EH (cell line): Measurements from ENCODE around the gene RIPOR3.

Source experiments
- DNase-seq: peaks from one replicate; pipeline ENCODE4 v3.0.0-alpha.2; 2015; ENCODE audit warnings: low read depth

The RIPOR3 gene

DNA sequence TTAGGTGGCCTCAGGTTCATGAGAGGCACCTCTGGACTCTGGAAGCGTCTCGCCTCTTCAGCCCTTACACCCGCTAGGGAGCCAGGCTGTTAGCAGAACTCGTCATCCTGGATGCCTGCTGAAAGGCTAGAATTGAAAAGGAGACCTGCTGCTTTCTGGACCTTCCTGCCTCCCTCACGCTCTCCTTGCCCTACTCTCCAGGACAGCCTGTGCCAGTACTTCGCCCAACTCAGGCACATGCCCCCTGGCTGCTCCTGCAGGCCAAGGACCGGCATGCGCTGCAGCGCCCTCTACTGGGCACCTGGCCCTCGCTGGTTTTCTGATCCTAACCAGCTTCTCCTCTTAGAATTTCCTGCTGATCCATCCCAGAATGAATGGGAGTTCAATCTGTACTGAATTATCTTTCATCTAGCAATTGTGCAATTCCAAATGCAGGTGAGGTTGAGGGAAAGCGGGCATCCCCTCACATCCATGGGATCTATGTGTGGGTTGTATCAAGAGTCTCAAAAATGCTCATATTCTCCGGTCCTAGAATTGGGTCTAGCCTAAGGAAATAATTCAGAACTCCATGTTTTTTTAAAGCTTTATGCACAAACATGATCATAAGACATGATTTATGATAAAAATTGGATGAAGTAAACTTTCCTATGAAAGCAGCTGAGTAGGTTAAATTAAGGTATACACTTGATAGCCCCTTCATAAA is 103.2 kb downstream of the RIPOR3 start:
- peak; percentile 63 for DNase-seq

DNA sequence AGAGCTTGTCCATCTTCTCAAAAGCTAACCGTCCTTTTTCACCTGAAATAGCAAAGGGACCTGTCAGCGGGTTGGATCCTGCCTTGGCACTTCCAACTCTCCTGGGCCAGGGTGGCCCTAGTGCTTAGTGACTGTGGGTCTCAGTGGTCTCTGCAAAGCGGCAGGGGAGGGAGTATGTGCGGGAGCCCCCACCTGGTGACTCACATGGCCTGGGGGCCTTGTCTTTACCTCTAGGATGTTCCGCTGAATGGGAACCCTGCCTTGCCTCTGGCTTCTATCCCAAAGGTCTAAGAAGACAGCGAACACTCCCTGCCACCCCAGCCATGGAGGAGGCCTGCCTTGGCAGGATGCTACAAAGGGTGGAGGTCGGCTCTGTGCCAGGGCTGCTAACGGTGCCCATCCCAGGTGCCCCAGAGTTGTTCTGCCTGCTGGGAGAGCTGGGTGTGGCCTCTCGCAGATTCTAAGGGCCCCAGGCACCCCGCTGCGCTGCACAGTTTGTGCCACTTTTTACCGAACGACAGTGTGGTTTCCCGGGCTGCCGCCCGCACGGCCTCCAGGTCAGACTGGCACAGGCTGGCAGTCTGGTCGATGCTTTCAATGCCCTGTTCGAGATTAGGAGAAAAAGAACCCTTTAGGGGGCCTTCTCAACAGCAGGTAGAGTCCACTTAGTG is 103.9 kb downstream of the RIPOR3 start:
- DNase-seq: no peak

DNA sequence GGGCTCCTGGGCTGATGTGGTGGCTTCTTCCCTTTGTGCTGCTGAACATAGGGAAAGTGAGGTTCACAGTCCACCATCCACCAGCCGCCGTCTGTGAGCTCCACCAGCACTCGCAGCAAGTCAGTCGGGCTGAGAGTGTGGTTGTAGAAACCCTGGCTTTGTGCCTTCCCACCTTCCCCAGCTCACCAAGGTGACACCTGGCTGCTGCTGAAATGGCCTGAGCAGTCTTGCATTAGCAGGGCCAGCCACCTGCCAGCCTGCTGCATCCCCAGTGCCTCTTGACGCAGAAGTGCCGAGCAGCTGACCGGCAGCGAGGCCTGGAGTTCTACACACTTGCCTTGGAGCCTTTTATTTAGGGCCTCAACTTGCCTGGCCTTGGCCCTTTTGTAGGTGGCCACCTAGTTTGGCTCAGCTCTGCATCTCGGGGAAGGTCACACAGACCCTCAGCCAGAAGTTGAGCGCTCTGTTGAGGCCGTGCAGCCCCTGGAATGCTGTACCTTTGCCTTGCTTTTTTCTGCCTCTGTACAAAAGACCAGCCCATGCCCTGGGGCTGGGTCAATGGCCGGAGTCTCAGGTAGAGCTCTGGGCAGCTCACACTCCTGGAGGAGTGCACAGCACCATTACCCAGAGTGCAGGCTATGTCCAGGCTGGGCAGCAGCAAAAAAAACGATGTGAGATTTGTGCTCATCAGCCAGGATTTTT is 104.7 kb downstream of the RIPOR3 start:
- no peak for DNase-seq

DNA sequence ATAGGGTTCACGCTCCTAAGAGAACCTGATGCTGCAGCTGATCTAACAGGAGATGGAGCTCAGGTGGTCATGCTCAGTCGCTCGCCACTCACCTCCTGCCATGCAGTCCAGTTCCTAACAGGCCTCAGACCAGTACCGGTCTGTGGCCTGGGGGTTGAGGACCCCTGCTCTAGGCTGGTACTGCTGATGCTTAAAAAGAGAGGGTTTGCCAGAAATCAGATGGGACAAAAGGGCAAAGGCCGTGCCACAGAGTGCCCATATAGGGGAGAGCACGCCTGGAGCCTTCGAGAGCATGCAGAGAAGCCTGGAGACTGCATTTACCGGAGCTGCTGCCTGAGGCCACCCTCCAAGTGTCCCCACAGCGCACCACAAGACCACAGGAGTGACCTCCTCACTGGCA is 105.7 kb downstream of the RIPOR3 start:
- no peak for DNase-seq

DNA sequence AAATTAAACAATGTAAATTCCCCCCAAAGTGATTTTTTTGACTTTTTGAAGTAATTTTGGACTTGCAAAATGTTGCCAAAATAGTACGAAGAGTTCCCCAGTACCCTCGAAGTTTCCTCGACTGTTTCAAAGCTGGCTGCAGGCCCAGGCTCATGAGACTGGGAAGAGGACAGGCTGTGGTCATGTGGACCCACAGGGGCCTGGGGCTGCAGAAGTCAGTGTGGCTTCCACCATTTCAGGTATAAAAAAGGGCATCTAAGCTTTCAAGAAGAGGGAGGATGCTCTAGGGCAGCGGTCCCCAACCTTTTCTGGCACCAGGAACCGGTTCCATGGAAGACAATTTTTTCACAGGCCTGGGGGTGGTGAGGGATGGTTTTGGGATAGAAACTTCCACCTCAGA is 106.1 kb downstream of the RIPOR3 start:
- no peak for DNase-seq

DNA sequence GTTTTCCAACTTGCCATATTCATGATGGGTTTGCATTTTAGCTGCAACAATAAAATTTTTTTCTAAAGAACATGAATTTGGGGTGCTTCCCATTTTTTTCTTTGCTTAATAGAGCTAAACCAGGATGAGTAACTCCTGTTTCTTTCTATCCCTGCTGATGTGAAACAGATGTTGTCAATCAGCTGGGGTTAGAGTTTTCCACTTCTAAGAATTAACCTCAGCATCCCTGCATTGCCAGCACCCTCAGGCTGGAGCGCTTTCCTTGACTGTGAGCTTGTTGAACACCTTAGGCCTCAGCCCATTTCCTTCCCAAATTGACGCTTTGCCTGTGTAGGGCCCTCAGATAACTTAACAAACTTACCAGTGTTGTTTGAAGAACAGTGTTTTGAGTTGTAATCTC is 106.7 kb downstream of the RIPOR3 start:
- DNase-seq: no peak

DNA sequence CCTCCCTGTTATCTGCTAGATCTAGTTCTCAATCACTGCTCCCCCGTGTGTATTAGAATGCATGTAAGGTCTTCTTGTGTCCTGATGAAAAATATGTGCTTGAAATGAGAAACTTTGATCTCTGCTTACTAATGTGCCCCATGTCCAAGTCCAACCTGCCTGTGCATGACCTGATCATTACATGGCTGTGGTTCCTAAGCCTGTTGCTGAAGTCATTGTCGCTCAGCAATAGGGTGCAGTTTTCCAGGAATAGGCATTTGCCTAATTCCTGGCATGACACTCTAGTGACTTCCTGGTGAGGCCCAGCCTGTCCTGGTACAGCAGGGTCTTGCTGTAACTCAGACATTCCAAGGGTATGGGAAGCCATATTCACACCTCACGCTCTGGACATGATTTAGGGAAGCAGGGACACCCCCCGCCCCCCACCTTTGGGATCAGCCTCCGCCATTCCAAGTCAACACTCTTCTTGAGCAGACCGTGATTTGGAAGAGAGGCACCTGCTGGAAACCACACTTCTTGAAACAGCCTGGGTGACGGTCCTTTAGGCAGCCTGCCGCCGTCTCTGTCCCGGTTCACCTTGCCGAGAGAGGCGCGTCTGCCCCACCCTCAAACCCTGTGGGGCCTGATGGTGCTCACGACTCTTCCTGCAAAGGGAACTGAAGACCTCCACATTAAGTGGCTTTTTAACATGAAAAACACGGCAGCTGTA is 107.7 kb downstream of the RIPOR3 start:
- no peak for DNase-seq

DNA sequence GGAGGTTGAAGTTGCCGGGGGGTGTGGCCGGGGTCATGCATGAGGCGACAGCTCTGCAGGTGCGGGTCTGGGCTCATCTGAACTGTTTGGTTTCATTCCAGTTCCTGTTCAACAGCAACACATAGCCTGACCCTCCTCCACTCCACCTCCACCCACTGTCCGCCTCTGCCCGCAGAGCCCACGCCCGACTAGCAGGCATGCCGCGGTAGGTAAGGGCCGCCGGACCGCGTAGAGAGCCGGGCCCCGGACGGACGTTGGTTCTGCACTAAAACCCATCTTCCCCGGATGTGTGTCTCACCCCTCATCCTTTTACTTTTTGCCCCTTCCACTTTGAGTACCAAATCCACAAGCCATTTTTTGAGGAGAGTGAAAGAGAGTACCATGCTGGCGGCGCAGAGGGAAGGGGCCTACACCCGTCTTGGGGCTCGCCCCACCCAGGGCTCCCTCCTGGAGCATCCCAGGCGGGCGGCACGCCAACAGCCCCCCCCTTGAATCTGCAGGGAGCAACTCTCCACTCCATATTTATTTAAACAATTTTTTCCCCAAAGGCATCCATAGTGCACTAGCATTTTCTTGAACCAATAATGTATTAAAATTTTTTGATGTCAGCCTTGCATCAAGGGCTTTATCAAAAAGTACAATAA is 108.6 kb downstream of the RIPOR3 start:
- DNase-seq: no peak

DNA sequence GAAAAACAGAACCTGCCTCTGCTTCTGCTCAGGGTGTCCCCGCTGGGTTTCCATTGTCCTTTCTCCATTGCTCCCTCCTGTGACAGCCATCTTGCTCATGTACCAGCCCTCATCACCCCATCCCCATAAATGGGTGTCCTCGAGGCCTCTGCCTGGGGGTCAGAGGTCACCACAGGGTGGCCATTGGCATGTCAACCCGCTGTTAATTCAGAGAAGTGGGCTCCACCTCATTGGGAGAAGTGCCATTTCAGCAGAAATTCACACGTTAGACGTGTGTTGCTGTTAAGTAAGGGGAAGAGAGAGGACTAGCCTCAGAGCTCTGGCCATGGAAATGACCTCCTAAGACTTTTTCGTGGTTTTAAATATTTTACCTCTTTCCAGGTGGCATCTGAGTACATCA is 109.2 kb downstream of the RIPOR3 start:
- no peak for DNase-seq

DNA sequence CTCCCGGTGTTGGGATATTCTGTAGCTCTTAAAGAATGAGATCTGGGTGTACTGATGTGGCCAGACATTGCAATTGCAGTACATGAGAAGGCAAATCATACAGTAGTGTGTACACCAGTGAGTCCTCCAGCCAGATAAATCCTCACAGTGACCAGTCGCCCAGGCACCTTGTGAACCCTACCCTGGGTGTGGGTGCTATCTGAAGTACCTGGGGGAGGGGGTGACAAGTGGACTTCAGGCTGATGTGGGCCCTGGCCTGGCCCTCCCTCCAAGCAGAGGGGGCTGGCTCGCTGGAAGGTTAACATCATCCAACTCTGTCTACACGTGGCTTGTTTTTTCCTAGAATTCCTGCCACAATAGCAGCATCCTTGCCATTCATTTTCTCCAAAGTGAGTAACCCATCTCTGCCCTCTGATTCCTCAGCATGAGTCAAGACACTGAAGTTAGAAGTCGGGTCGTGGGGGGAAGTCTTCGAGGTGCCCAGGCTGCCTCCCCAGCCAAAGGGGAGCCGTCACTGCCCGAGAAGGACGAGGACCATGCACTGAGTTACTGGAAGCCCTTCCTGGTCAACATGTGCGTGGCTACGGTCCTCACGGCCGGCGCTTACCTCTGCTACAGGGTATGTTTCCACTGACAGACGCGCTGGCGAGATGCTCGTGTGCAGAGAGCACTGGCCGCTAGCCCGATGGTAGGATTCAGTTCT is 110.3 kb downstream of the RIPOR3 start:
- no peak for DNase-seq

DNA sequence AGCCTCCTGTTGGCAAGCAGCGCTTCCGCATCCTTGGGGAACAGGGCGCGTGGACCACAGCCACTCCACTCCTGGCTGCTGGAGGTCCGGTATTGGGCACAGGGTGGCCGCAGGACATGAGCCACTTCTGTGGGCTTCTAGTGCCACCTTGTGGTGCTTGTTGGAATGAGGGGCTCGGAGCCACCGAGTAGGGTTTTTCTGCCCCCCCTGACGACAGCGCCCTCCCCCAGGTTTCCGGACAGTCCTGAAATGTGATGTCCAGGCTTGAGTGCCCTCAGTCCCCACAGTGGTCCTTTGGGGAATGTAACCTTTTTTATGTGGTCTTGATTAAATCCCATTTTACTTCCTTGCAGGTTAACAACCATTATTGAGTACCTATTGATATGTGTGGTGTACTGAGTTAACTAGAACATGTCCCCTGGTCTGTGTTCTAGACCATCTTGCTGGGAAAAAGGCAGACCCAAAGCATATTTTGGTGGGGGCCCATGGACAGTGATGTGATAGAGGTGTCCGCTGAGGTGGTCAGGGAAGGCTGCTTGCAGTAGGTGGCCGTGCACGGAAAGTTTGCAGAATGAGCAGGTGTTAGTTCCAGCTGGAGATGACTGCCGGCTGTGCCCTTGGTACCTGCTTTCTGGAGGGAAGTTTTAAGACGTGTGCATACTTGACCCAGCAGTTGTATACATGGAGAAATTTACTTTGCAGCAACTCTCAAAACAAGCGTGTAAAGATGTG is 111.2 kb downstream of the RIPOR3 start:
- DNase-seq: peak; percentile 65

DNA sequence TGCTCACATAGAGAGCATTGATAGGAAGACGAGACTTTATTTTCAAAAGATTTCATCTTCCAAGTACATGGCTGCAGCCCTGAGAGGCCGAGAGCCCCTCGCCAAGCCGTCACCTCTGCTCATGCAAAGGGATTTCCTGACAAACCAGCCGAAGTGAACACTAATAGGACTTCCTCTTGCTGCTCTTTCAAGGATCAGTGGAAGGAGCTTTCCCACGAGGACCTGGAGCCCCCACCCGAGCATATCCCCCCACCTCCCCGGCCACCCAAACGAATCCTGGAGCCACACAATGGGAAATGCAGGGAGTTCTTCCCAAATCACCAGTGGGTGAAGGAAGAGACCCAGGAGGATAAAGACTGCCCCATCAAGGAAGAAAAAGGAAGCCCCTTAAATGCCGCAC is 111.8 kb downstream of the RIPOR3 start:
- DNase-seq: no peak

DNA sequence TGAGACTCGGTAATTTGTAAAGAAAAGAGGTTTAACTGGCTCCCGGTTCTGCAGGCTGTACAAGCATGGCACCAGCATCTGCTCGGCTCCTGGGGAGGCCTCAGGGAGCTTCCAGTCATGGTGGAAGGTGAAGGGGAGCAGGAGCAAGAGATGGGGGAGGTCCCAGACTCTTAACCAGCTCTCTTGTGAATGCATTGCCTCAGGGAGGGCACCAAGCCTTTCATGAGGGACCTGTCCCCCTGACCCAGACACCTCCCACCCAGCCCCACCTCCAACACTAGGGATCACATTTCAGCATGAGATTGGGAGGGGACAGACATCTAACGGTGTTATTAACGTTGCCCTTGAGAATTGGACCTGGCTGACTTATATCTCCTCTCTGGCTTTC is 112.6 kb downstream of the RIPOR3 start:
- DNase-seq: no peak

DNA sequence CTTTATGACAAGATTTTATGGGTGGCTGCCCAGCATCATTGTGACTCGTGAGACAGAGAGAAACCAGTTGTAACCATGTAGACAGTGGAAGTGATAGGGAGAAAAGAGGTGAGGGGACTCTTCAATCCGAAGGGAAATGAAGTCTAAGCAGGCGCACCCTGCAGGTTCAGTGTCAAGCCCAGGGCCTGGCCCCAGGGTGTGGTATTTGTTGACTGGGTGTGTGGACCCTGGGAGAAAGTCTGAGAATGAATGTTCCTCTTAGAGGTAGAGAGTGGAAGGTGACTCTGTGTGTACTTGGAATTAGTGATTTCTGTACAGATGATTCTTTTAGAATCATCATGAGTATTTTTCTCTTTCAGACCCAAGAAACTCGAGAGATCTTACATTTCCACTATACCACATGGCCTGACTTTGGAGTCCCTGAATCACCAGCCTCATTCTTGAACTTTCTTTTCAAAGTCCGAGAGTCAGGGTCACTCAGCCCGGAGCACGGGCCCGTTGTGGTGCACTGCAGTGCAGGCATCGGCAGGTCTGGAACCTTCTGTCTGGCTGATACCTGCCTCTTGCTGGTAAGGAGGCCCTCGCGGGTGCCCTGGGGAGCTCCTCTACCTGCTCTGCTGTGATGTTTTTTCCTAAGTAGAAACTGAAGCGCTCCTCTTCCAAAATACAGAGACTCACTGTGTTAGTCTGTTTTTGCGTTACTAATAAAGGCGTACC is 113.1 kb downstream of the RIPOR3 start:
- DNase-seq: no peak

DNA sequence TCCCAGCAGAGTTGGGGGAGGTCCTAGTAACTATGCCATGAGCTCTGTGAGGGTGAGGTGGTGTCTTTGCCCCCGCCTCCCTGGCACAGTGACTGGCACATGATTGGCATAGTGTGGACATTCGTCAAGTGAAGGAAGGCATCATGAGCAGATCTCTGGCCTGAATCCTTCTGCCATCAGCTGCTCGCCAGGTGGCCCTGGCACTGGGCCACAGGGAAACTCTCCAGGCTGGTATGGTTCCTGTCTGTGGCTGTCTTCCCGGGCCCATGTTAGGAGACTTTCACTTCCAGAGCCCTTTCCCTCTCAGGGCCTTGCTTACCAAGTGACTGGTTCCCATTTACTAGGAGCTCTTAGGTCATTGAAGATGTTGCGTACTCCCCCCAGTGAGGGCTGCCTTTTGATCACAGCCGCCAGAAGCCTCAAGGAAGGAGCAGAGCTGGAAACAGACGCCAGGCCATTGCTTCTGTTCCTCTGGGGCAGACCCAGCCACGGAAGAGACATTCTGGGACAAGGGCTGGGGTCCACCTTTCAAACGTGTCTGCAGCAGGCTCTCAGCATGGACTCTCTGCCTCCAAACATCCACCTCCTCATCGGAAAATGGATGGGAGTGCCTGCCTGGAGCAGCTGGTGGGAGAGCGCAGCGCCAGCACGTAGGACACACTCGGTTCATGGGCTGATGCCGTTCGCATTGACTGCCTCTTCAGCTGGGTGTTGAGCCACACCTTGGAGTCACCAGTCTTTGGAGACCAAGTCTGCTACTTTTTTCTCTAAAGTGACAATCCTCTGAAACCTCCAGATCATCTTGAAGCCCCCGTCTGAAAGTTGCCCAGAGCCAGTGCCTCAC is 113.9 kb downstream of the RIPOR3 start:
- no peak for DNase-seq

DNA sequence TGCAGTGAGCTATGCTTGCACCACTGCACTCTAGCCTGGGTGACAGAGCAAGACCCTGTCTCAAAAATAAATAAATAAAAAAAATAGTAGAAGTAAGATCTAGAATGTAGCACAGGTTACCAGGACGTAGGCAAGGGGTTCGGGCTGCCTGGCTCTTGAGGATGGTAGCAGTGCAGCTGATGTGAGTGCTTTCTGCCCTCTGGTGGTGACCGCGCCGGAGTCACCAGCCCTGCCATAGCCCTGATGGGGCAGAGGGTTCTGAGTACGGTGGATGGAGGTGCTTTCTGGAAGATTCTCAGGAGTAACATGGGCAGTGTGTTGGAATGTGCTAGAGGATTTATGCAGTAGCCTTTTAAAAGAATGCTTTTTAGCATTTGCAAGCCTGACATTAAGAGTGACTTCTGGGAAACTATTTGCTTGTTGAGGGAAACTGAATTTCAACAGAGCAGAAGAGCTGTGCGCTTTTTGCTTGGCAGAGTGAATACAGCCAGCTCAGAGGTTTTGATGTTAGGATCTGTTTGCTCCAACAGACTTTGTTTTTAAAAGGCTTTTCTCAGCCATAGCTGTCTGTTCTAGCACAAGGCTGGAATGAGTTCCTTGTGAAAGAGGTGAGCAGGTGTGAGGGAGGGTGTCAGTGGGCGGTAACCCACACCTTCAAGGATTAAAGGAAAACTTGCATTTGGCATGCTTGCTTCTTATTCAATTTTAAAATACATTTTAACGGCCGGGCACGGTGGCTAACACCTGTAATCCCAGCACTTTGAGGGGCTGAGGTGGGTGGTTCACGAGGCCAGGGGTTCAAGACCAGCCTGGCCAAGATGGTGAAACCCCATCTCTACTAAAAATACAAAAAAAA is 115.2 kb downstream of the RIPOR3 start:
- DNase-seq: peak; percentile 71

DNA sequence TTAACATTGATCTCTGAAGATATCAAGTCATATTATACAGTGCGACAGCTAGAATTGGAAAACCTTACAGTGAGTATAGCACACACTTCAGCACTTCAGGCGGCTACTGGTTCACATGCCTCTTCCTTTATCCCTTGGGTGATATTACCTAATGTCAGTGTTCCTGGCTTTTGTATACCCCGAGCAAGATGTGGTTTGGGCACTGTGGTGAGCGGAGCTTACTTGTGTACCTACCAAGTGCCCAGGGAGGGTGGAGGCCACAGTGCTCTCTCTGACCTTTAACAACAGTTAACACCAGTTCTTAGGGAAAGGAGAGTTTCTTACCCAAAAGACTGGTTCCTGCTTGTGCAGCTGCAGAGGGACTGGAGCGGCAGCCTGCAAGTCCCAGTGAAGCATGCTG is 116.8 kb downstream of the RIPOR3 start:
- no peak for DNase-seq

DNA sequence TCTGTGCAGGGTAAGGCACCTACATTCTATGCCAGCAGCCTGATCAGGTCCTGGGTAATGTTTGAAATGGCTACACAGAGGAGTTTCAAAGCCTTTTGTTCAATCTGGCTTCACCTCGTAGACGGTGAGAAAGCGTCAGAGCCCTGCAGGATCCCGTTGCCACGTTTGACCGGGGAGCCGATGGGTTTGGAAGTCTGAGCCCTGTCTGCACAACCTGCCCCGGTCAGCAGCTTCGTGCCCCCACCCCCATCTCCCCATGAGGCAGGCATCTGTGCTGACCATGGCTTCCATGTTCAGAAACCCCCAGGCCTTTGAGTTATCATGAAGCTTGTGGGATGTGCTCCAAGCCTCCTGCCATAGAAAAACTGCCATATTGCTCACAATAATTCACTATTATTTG is 117.2 kb downstream of the RIPOR3 start:
- no peak for DNase-seq
